ENCODE measurements around the gene PDK2.

Gene PDK2

DNA sequence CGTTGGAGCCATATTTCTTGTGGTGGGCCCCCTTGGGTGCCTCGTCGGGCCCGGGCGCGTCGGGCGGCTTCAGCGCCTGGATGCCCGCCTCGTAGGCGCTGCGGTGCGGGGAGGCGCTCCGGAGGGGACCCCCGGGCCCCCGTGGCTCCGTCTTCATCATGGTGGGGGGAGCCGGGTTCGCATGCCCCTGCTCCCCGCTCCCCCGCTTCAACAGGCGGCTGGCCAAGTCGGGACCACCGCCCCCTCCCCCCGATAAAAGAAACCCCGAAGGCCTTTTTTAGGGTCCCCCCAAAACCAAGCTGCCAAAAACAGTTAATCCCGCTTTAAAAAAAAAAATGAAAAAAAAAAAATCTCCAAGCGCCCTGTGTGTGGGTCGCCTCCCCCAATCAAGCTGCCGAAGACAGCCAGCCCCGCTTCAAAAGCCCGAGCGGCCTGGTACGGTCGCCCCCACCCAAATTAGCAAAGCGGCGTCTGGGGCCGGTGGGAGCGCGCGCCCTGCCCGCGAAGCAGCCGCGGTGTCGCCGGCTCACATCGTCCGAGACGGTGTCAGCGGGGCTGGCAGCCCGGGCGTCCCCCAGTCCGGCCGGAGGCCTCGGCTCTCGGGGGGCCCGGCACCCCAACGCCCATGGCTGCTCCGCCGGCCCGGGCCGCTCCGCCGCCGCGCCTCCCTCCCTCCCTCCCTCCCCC lies 55.3 kb downstream of the PDK2 start, which contains the start of gene PPP1R9B:
TSS of gene PPP1R9B (minus strand) at position 324 of the 687 bp plus-strand sequence. CDS start at position 160, 164 bp downstream.
- peak; percentile 71 for TF ChIP-seq ZBTB7A (IDR thresholded peaks at IDR 0.05; ENCODE audit: low read depth)
- TF ChIP-seq EGR1 (IDR thresholded peaks at IDR 0.05), result no peak
- TF ChIP-seq CREB1 (IDR thresholded peaks at IDR 0.05; ENCODE audit: low read depth), result no peak

DNA sequence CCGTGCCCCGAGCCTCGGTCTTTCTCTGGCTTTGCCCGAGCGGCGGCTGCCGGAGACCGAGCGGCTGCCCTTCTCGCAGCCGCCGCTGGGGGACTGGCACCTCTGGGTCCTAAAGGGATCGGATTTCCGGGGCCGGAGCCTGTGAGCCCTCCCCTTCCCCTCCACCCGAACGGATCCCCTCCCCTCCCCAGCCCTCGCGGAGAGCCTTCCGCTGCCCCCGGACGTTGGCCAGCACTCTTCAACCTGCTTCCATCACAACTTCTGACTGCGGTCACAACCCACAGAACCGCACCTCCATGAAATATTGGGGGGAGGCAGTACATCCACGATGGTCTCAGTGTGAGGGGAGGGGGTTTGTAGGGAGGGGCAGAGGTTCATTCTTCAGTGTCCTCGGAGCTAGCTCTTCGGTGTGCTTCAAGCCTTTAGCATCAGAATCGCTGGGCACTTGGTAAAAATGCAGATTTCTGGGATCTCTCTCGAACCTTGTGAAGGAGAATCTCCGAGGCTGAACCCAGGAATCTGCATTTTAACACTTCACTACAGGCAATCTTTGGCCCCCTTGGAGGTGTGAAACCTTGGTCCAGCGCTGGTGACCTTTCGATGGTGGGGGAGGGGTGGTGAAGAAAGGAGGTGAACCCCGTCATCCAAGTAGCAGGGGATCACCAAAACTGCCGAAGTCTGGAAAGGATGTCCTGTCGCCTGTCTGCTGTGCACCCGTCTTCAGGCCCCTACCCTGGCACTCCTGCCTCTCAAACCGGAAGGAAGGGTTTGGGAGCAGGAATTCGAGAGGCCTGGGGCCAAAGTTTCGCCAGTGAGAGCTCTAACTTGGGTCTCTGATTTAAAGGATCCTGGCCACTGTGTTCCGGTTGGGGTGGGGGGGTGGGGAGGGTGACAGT lies 56.1 kb downstream of the PDK2 start:
- TF ChIP-seq CEBPB (IDR thresholded peaks at IDR 0.05), result no peak
- TF ChIP-seq FOXM1 (IDR thresholded peaks at IDR 0.05; ENCODE audit: borderline replicate concordance, low read depth), result no peak
- TF ChIP-seq ZBTB7A (IDR thresholded peaks at IDR 0.05; ENCODE audit: low read depth), result no peak
- no peak for TF ChIP-seq CREB1 (IDR thresholded peaks at IDR 0.05; ENCODE audit: low read depth)
- TF ChIP-seq NFIC (IDR thresholded peaks at IDR 0.05), result no peak
- no peak for TF ChIP-seq EP300 (IDR thresholded peaks at IDR 0.05; ENCODE audit: borderline replicate concordance)
- TF ChIP-seq RAD21 (IDR thresholded peaks at IDR 0.05; ENCODE audit: low read depth), result no peak
- TF ChIP-seq, protein P1, sequence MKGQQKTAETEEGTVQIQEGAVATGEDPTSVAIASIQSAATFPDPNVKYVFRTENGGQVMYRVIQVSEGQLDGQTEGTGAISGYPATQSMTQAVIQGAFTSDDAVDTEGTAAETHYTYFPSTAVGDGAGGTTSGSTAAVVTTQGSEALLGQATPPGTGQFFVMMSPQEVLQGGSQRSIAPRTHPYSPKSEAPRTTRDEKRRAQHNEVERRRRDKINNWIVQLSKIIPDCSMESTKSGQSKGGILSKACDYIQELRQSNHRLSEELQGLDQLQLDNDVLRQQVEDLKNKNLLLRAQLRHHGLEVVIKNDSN (IDR thresholded peaks at IDR 0.05), result no peak
- TF ChIP-seq TCF12 (IDR thresholded peaks at IDR 0.05; ENCODE audit: low read depth), result 0 out of 2 replicates have a peak, but pooled peaks have one; percentile 1
- peak; percentile 69; the same call in 1 of the 2 replicates for TF ChIP-seq TAF1 (IDR thresholded peaks at IDR 0.05; ENCODE audit: low read depth)
- 0 out of 2 replicates have a peak, but pooled peaks have one; percentile 12 for TF ChIP-seq TEAD4 (IDR thresholded peaks at IDR 0.05)
- TF ChIP-seq, protein P2, sequence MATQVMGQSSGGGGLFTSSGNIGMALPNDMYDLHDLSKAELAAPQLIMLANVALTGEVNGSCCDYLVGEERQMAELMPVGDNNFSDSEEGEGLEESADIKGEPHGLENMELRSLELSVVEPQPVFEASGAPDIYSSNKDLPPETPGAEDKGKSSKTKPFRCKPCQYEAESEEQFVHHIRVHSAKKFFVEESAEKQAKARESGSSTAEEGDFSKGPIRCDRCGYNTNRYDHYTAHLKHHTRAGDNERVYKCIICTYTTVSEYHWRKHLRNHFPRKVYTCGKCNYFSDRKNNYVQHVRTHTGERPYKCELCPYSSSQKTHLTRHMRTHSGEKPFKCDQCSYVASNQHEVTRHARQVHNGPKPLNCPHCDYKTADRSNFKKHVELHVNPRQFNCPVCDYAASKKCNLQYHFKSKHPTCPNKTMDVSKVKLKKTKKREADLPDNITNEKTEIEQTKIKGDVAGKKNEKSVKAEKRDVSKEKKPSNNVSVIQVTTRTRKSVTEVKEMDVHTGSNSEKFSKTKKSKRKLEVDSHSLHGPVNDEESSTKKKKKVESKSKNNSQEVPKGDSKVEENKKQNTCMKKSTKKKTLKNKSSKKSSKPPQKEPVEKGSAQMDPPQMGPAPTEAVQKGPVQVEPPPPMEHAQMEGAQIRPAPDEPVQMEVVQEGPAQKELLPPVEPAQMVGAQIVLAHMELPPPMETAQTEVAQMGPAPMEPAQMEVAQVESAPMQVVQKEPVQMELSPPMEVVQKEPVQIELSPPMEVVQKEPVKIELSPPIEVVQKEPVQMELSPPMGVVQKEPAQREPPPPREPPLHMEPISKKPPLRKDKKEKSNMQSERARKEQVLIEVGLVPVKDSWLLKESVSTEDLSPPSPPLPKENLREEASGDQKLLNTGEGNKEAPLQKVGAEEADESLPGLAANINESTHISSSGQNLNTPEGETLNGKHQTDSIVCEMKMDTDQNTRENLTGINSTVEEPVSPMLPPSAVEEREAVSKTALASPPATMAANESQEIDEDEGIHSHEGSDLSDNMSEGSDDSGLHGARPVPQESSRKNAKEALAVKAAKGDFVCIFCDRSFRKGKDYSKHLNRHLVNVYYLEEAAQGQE (IDR thresholded peaks at IDR 0.05; ENCODE audit: low read depth), result no peak

DNA sequence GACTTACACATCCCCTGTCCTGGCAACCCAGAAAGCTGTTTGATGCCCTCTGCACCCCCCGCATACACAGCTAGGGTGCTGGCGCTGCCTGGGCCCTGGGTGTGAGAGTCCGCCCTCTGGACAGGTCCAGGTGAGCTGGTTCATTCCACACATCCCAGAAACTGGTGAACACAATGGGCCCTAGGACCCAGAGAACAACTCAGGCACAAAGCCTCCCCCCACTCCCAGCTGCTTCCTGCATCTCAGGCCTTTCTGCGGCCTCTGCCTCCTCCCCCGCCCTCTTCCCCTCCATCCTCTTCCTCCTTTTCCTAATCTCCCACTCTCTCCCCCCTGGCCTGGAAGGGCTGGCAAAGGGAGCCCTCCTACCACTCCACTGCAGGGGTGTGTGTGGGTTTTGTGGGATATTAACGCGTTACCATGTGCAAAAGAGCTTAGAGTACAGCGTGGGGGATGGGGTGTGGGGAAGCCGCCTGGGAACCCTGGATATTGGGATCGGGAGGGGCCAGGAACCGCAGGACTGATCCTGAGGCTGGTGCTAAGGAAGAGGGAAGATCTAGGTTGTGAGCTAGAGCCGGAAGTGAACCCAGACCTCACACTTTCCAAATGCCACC lies 56.9 kb downstream of the PDK2 start:
- TF ChIP-seq TCF12 (IDR thresholded peaks at IDR 0.05; ENCODE audit: low read depth) (0 out of 2 replicates have a peak, but pooled peaks have one; percentile 51), ZBTB7A (IDR thresholded peaks at IDR 0.05; ENCODE audit: low read depth) (peak; percentile 74; the same call in 1 of the 2 replicates), TAF1 (IDR thresholded peaks at IDR 0.05; ENCODE audit: low read depth) (peak; percentile 56), MAX (IDR thresholded peaks at IDR 0.05) (peak; percentile 47), RAD21 (IDR thresholded peaks at IDR 0.05; ENCODE audit: low read depth) (no peak), EP300 (IDR thresholded peaks at IDR 0.05; ENCODE audit: borderline replicate concordance) (peak; percentile 54; the same call in 1 of the 2 replicates), CREB1 (IDR thresholded peaks at IDR 0.05; ENCODE audit: low read depth) (no peak), YY1 (IDR thresholded peaks at IDR 0.05; ENCODE audit: low read depth) (no peak), EGR1 (IDR thresholded peaks at IDR 0.05) (no peak), FOXM1 (IDR thresholded peaks at IDR 0.05; ENCODE audit: borderline replicate concordance, low read depth) (no peak), TEAD4 (IDR thresholded peaks at IDR 0.05) (no peak; the same call in 1 of the 2 replicates), CEBPB (IDR thresholded peaks at IDR 0.05) (no peak), NFIC (IDR thresholded peaks at IDR 0.05) (no peak)
- TF ChIP-seq, protein P2 (IDR thresholded peaks at IDR 0.05; ENCODE audit: low read depth), result no peak
- TF ChIP-seq, protein P1 (IDR thresholded peaks at IDR 0.05), result no peak

- TF ChIP-seq, protein P1 (IDR thresholded peaks at IDR 0.05), result no peak
- no peak for TF ChIP-seq CEBPB (IDR thresholded peaks at IDR 0.05)
Measured at GRCh38 chr17:50152736-50153135, 57.6 kb downstream of the PDK2 start.

Data from Ishikawa (cell line).